Left lobe of liver (tissue), 2 donors: ENCODE data around the gene ITPK1. TPM values are rescaled to one million over a fixed set of nuclear protein-coding genes. Genes with fewer than 3 reads are reported as not detected.
"Not testable (repeated sequence)": the region's sequence is repeated elsewhere in the genome, so short reads cannot be mapped to it uniquely, and the experiment has no call there.

Experiments
- ATAC-seq: fragments of 200-7000 bp; cut with Tn5 transposase; one replicate; pipeline ENCODE4 v1.9.1; 2020; ENCODE audit warnings: mild to moderate bottlenecking, moderate library complexity
- DNase-seq: peaks from one replicate; pipeline ENCODE4 v3.0.0-alpha.2; 2020; ENCODE audit warnings: low spot score
- total RNA-seq: library from RNA; stranded (reverse); gene quantifications from one replicate; pipeline ENCODE4 v1.2.1, GENCODE V29; 2021
- donor health status: DM: no; HTN: no; CAD: no; lungs with moderate emphysema.
- donor health status: DM: no; HTN: yes; CAD: no.

ITPK1 gene
- total RNA-seq, 1 donor from 2014 or later, result 61.3 TPM

DNA sequence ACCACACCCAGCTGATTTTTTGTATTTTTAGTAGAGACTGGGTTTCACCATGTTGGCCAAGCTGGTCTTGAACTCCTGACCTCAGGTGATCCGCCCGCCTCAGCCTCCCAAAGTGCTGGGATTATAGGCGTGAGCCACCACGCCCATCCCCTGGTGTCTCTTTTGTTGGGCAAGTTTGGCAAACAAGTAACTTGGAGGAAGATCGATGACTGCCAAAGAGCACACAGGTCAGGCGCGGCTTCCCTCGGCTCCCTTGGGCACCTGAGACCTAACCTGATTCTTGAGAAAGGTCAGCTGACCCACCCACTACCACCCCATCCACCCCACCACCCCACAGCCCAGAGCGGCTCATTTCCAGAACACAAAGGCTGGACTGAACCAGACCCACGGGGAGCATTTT, 9.9 kb downstream of the ITPK1 start:
- DNase-seq, result not testable (repeated sequence)
- peak; percentile 51 for ATAC-seq

DNA sequence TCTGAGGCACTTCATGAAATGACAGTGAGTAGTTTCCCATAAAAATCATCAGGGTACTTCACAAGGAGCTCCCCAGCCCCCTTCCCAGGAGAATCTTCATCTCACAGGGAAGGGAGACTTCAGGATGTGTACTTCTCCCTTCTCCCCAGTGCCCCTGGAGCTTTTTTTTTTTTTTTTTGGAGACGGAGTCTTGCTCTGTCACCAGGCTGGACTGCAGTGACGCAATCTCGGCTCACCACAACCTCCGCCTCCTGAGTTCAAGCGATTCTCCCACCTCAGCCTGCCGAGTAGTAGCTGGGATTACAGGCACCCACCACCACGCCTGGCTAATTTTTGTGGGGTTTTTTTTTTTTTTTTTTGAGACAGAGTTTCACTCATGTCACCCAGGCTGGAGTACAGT, 10.4 kb downstream of the ITPK1 start:
- no peak for DNase-seq
- ATAC-seq, result peak; percentile 10

DNA sequence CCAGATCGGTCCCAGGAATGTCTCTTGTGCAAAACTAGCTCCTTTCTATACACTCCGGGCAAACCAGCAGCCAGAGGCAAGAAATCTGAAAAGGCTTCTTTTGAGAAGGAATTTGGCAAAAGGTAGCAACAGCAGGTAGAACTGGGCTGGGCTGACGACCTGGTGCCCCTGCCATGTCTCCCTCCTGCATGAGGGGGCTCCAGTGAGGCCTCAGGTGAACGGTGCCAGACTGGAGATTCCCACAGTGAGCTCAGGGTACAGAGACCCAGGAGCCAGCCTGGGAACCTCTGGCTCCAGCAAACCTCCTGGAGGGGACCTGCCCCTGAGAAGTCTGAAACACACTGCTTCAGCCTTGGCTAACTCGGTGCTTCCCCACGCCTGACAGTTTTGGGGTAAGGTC, 10.8 kb downstream of the ITPK1 start:
- no peak for DNase-seq
- ATAC-seq, result no peak

DNA sequence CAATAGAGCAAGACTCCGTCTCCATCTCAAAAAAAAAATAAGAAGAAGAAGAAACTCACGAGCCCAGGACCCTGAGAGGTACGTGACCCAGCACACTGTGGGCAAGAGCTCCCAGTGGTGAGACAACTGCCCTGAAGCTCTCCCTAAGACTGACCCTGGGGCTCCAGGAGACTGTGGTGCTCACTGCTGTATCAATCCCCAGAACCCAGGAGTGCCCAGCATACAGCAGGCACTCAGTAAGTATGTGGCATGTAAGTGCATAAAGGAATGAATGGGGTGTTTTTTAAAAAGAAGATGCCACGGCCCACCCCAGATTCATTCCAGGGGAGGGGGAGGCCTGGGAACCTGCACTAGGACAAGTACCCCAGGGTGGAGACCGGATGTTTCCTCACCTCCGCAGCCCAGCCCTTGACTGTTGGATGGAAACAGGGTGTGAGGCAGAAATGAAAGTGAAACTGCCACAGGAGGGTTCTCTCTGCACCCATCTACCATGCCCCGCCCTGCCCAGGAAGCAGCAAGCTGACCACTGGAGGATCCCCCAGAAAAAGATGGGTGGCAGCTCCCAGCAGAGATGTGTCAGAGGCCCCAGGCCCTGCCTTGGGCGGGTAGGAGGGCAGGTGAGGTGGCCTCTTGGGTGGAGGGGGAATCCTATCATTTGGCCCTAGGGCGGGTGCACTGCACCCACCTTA, 12.2 kb downstream of the ITPK1 start:
- ATAC-seq, result peak; percentile 24
- peak; percentile 61 for DNase-seq

DNA sequence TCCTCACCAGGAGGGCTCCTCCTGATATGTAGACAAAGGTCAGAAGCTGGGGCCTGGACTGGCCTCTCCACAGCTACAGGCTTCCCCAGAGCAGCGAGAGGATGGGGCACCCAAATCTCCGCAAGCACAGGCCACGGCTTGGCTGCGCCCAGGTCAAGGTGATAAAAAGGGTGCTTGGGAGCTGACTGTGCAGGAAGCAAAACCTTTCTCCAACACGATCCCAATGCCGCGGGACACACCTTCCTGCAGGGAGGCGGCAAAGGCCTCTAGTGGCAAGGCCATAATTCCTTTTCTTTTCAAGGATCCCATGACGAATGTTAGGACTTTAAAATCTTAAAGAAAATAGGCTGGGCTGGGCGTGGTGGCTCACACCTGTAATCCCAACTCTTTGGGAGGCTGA, 13.6 kb downstream of the ITPK1 start:
- no peak for ATAC-seq

DNA sequence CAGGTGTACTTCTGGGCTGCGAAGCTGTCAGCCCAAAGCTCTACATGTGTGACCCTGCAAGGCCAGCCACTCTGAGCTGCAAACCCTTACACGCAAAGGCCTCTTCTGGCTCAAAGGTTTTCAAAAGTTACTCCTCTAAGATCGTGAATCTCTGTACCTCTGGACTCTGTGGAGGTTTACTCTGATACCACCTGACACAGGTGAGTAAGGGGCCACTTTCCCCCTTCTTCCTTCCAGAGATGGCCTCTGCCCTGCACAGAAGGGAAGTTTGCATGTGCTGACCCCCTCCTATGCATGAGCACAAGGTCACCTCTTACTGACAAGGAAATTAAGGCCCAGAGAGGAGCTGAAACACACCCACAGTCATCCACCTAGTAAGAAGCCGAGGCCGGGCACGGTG, 14.5 kb downstream of the ITPK1 start:
- DNase-seq (no peak), ATAC-seq (no peak)

More for the DNA sequence above, 13.6 kb downstream of the ITPK1 start:
- DNase-seq, result no peak

DNA sequence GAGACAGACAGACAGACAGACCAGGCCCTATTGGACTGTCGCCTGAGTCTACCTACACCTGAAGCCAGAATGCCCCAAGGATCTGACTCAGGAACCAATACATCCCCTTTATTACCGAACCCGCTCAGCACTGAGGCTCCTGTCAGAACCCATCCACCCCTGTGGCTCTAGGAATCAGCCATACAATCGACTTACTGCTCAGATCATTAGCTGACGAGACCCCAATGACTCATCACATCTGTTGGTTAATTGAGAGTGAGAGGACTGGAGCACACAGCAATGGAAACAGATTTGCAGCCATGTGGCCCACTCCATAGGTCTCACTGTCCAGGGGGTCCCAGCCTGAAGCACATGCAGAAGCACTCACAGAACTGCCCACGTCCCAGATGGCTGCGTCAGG, 15.2 kb downstream of the ITPK1 start:
- DNase-seq (no peak), ATAC-seq (no peak)

DNA sequence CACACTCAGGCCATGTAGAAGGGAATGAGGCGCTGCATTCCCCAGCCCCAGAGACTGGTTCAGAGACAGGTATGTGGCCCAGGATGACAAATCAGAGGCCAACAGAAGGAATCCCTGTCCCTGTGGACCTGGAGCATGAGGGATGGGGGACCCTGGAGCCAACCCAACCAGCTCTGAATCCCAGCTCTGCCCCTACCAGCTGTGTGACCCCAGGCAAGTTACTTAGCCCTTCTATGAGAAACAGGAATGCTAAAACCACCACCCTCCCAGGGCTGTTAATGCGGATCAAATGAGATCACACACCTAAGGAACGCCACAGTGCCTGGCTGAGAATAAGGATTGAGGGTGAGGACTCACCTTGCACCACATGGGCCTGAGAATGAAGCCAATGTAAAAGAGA, 15.6 kb downstream of the ITPK1 start:
- ATAC-seq, result no peak
- no peak for DNase-seq

DNA sequence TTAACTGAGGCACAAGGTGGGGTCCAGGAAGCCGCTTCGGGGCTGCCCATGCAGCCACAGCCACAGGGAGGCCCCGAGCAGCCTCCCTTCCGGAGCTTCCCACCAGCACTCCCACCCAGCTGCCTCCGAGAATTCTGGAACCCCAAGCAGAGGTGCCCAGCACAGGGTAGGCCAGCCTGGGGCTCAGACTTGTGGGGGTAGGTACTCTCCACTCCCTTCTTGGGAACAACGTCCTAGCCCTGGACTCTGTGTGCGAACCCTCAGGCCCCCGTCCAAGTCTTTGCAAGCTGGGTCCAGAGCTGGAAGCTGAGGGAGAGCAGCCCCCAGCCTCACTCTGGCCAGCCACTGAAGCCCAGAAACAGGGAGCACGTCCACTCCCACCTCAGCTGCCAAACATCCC, 16.1 kb downstream of the ITPK1 start:
- no peak for ATAC-seq
- DNase-seq, result no peak

DNA sequence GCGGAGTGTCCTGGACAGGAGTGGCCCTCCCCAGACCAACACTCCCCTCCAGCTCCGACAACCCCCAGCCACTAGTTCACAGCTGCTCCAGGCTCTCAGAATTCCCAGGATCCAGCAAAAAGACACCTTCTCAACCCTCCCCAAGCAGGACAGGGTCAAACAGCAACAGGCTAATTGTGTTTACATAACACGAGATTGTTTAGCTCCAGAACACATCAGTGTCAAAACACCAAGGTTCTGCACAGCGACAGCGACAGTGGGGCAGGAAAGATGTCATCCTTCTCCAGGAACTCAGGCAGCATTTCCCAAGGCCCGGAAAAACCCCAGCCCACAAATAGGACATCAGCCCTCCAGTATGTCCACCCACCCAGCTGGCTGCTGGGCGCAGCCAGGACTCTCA, 16.5 kb downstream of the ITPK1 start:
- ATAC-seq (peak; percentile 54), DNase-seq (no peak)

DNA sequence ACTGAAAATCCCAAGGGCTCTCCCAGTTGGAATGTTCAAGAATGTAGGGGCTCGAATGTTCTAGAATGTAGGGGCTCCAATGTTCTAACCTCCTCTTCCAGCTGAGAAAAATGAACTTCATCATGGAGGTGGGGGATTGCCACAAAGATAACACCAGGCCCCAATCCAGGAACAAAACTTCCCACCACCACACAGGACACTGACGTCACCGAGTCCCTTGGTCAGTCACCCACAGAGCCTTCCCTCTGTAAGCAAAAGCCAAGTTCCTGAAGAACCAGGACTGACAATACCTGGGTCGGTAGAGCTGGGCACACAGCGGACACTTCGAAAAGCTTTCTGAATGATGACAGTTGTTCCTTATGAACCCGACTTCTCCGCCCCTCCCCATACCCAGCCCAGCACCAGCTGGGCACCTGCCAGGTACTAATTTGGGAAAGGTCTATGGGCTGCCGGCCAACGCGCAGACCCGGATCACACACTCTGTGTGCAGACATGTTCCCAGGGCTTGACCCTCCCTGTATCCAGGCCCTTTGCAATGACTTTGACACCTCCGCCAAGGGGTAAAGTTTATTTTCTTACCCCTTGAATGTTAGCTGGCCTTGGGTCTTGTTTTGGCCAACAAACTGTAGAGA, 18.9 kb downstream of the ITPK1 start:
- no peak for ATAC-seq
- no peak for DNase-seq

DNA sequence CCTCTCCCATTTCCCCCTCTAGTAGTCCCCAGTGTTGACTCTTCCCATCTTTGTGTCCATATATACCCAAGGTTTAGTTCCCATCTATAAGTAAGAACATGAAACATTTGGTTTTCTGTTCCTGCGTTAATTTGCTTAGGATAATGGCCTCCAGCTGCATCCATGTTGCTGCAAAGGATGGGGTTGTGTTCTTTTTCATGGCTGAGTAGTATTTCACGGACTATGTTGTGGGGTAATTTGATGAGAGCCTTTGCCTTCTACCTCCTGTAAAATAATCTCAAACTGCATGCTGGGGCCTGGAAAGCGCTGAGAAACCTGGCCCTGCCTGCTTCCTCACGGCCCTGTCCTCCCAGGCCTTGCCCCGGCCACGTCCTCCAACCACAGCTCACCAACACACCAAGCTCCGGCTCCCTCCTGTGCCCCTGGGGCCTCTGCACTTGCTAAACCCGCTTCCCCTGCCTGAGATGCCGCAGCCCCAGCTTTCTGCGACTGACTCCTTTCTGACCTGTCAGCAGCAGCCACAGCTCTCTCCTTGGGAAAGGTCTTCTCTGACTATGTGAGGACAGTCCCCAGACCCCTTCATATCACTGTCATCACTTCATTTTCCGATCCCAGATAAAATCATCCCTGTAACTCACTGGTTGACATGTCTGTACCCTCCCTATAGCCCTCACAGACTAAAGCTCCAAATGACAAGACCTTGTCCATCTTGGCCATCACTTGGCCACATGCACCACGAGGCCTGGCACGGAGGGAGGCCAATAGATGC, 19.8 kb downstream of the ITPK1 start:
- no peak for ATAC-seq
- no peak for DNase-seq

DNA sequence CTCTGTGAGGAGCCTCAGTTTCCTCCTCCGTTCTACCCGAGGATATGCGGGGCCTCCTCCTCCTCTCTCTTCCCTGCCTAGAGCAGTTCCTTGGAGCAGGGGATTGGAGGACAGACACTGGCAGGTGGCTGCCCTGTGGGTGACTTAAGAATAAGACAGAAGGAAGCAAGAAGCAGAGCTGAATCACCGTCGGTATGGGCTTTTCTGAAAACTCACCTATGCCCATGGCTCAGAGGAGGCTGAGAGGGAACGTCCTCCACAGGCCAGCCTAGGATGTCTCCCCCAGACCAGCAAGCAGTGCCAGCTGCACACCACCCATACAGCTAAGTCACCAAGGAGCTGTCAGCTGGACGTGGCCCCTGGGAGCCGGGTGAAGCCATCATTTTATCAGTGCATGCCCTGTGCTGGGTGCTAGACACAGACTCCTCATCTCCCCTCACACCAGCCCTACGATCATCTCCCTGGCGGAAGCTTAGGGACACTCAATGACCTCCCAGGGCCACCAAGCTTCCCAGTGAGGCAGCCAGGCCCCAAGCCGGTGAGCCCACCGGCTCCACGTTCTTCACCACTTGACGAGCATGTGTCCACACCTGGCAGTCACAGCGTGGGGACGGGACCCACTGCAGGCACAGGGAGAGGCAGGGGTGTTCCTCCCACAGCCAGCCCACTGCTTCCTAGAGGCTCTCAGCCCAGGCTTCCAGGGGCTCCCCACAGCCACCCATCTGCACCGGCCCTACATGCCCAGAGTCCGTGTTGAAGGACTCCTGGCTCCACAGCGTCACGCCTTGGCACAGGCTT, 21.4 kb downstream of the ITPK1 start:
- ATAC-seq (no peak), DNase-seq (no peak)

DNA sequence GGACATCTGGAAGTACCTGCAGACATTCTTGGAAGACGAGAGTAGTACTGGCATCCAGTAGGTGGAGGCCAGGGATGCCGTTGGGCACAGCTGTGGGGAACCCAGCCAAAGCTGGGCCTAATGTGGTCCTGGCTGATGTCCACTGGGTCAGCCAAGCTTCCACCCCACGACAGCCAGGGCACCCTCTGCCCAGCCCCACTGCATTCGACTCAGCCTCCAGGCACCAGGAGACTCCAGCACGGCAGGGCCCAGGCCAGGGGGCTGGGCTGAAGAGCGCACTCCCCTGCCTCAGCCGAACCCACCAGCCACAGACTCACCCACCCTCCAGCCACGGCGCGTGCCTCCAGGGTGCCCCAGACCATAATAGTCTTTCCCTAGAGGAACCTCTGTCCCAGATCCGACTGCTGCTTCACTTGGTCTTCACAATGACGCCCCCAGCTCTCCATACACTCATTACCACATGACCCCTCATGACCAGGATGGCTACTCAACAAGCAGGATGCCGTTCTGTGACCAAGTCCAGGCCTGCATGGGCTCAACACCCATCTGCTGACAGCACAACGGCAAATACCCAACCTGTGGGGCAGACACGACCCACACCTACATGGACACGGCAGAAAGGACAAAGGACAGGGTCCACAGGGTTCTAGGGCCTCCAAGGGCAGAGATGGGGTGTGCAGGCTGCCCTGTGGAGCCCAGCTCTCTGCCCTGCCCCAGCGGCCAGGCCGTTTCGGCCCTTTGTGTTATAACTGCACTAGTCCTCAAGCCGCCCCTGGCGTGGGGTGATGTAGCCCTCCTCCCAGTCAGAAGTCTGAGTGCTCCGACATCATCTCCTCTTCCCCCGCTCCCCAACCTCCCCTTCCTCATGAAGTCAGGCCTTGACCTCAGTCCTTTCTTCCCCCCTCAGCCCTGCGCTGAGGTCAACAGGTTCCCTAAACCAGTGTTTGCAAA, 22.8 kb downstream of the ITPK1 start:
- ATAC-seq (peak; percentile 20), DNase-seq (no peak)

DNA sequence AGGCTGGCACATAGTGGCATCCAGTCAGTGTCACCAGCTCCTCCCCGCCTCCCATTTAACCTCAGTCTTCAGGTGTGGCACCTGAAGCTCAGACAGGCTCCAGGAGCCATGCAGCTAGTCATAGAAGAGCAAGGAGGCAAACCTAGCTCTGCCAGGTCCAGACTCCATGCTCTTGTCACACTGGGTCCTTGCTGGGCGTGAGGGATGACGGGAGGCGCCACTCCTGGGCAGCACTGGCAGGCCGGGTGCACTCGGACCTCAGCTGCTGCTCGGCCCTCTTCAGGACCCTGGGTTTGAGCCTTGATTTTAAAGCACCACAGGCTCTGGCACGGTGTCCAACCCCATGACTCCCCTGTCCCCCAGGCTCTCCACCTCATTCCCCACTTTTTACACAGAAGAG, 24.1 kb downstream of the ITPK1 start:
- ATAC-seq (no peak), DNase-seq (no peak)

DNA sequence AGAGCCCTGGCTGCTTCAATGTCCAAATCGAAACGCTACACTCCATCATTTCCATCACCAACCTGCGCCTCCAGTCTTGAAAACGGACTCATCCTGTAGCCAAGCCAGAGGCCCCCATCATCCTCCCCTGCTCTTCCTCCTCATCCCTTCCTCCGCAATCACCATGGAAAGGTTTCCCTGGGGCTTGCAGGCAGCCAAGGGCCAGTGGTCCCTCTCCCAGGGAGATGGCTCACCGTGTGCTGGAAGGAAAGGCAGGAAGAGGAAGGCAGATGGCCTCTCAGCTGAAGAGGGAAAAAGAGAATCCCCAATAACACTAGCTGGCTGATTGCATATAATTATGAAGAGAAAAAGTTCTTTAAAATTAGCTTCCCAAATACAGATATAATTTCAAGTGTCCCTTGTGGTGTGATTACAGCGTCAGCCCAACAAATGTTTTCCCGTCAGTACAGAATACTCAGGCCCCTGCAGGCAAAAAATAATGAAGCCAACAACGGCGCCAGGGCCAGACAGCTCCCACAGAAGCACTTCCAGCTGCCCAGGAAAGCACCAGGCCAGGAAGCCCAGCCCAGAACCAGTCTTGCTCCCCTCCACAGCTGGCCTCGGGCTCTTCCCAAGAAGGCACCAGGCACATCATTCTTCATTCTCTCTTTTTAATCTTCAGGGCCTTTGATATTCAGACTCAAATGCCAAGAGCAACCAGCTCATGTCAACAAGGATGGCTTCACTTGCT, 24.7 kb downstream of the ITPK1 start:
- ATAC-seq (no peak), DNase-seq (no peak)

DNA sequence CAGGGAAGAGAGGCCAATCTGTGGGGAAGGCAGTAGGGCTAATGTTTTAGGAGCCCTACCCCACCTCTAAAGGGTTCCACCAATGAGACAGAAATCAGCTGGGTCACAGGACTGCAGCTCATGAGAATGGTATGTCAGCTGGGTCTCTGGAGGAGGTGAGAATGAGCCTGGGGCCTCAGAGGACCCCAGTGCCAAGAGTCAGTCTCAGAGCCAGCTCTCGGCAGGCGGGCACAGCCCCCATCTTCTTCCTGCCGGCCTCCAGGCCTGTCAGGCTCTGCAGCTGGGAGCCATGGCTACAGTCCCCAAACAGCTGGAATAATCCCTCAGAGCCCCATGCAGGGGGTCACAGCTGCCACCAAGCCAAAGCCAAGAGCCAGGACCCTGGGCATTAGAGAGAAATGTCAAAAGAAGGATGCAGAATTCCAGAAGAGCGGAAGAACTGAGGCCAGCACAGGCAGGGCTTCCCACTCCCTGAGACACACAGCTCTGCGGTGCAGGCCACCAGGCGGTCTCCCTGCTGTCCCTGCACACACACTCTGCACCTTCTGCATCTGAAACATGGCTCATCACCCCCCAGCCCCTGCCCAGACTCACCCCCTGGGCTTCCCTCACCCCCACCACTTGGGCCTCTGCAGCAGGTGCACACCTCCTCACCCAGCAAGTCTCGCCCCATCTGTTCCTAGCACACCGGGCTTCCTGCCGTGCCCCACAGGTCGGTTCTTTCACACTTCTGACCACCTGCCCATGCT, 26.0 kb downstream of the ITPK1 start:
- DNase-seq (no peak), ATAC-seq (no peak)

DNA sequence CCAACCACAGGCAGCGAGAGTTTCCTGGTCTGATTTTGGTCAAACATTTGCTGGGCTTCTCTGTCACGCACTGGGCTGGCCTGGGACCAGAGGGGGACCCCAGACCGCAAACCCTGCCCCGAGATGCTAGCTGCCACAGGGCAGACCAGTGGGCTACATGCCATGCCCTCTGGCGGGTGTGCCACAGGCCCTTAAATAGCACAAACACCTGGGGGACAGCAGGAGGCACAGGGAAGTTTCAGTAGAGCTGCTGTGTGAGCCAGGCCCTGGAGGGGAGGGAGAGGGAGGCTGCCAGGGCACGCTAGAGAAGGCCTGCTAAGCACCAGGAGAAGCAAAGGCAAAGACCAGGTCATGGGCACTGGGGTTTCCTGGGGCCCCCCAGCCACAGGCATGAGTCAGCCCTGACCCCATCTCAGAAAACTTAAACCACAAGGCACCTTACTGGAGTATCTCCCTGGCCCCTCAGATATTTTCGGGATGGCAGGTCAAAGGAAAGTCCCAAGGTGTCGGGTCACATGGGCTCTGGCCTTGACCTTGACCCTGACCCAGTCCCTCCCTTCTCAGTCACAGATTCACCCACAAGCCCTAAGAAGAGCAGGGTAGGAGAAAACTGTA, 29.2 kb downstream of the ITPK1 start:
- no peak for ATAC-seq
- DNase-seq, result no peak
